Colonic mucosa (tissue), 4 donors: ENCODE results near the gene ZNF17. TPM values are rescaled to one million over a fixed set of nuclear protein-coding genes. Genes with fewer than 3 reads are reported as not detected.

Experiments
- DNase-seq: peaks from one replicate; pipeline ENCODE4 v3.0.0-alpha.2; 2020
- H3K27ac ChIP-seq: fragments of 200-600 bp; one replicate; pipeline ENCODE4 v1.8.0; 2021
- H3K27me3 ChIP-seq: fragments of 200-600 bp; one replicate; pipeline ENCODE4 v1.8.0; 2021
- H3K36me3 ChIP-seq: fragments of 200-600 bp; one replicate; pipeline ENCODE4 v1.8.0; 2021
- H3K4me1 ChIP-seq: fragments of 200-600 bp; one replicate; pipeline ENCODE4 v1.8.0; 2021; ENCODE audit warnings: mild to moderate bottlenecking
- H3K4me3 ChIP-seq: fragments of 200-600 bp; one replicate; pipeline ENCODE4 v1.8.0; 2021
- H3K9ac ChIP-seq, 2 donors: one replicate each; pipeline ENCODE4 v1.7.0; 2013; ENCODE audit warnings: control low read depth in 2 of 2, low read depth in 2 of 2, low read length in 2 of 2
- H3K9me3 ChIP-seq: fragments of 200-600 bp; one replicate; pipeline ENCODE4 v1.8.0; 2021
- intact Hi-C: fragments of 100-400 bp; cut with DNase I; formaldehyde crosslinking; loops from one replicate; pipeline ENCODE4 v1.14.1; 2022
- total RNA-seq, 2 donors: library from RNA; stranded (reverse); fragmentation: NEBNext Ultra II Directional in 1 of 2; extraction: Animal tissue kit (Norgen Biotek cat#: 25700) in 1 of 2; gene quantifications; one replicate each; pipeline ENCODE4 v1.2.1, GENCODE V29; 2021
- TF ChIP-seq, protein P1 (sequence below): fragments of 200-600 bp; IDR thresholded peaks from one replicate; pipeline ENCODE4 v1.8.0; 2022; ENCODE audit warnings: antibody characterized with exemption, mild to moderate bottlenecking
- donor health status: healthy.
- donor health status: DM: no; HTN: no; CAD: no.
- donor health status: DM: no; HTN: no; CAD: no.

The ZNF17 gene
- total RNA-seq, 2 donors from 2014 or later = 6.2 to 6.9 TPM

DNA sequence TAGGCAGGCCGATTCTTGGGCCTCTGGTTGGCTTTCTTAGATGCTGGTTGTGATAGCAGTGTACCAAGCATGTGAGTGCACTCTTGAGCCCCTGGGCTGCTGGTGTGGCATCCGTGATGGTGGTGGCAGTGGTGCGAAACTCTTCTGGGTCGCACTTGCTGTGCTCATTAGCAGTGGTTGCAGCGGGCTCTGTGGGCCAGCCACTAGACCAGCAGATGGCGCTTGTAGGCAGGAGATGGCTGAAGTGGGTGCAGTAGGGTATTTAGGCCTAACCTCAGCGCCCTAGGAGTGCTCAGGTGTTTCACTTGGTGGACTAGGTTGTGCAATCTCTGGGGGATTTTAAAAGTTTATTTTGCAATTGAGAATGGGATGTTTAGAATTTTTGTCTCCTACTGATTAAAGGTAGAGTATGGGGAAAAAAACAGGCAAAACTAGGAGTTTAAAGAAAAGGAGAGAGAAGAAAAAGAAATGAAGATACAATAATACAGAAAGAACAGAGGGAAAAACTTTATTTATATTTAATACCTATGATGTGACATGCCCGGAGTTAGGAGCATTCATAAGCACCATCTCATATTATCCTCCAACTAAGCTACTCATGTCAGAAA, 4.3 kb upstream of the ZNF17 start:
- Histone ChIP-seq H3K27me3 (no peaks in the 10 kb centered on the region), H3K36me3 (no peaks in the 10 kb centered on the region), H3K4me3 (no peak overlapping the region), H3K9me3 (no peaks in the 10 kb centered on the region), H3K27ac (no peak overlapping the region), H3K9ac (no peak overlapping the region), H3K4me1 (peaks cover 1% of the 10 kb centered on the region)
- intact Hi-C loops = no loop called here
- peak; percentile 67 for DNase-seq
- TF ChIP-seq, protein P1, sequence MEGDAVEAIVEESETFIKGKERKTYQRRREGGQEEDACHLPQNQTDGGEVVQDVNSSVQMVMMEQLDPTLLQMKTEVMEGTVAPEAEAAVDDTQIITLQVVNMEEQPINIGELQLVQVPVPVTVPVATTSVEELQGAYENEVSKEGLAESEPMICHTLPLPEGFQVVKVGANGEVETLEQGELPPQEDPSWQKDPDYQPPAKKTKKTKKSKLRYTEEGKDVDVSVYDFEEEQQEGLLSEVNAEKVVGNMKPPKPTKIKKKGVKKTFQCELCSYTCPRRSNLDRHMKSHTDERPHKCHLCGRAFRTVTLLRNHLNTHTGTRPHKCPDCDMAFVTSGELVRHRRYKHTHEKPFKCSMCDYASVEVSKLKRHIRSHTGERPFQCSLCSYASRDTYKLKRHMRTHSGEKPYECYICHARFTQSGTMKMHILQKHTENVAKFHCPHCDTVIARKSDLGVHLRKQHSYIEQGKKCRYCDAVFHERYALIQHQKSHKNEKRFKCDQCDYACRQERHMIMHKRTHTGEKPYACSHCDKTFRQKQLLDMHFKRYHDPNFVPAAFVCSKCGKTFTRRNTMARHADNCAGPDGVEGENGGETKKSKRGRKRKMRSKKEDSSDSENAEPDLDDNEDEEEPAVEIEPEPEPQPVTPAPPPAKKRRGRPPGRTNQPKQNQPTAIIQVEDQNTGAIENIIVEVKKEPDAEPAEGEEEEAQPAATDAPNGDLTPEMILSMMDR = no peak

DNA sequence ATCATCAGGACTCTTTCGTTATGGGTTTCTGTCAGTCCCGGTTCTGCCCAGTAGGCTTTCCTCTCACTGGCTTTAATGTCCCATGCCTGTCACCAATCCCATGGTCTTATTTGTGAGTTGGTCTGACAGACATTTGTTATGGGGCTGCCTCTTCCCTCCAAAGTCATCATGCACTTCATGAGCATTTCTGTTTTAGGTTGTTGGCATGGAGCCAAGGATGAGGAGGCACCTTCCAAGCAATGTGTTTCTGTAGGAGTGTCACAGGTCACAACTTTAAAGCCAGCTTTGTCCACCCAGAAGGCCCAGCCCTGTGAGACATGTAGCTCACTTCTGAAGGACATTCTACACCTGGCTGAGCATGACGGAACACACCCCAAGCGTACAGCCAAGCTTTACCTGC, 8.5 kb downstream of the ZNF17 start:
- DNase-seq = no peak
- Histone ChIP-seq H3K36me3 (peaks cover 12% of the 10 kb centered on the region), H3K9me3 (peaks cover 11% of the 10 kb centered on the region), H3K27ac (no peak overlapping the region), H3K4me1 (no peaks in the 10 kb centered on the region), H3K4me3 (no peak overlapping the region), H3K9ac (no peak overlapping the region), H3K27me3 (no peaks in the 10 kb centered on the region)
- intact Hi-C loops = no loop called here
- TF ChIP-seq, protein P1 = no peak

DNA sequence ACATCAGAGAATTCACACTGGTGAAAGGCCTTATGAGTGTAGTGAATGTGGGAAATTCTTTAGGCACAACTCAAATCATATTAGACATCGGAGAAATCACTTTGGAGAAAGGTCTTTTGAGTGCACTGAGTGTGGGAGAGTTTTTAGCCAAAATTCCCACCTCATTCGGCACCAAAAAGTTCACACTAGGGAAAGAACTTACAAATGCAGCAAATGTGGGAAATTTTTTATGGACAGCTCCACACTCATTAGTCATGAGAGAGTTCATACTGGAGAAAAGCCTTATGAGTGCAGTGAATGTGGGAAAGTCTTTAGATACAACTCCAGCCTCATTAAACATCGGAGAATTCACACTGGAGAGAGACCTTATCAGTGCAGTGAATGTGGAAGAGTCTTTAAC, 10.1 kb downstream of the ZNF17 start:
- Histone ChIP-seq H3K36me3 (peaks cover 12% of the 10 kb centered on the region), H3K9me3 (peaks cover 13% of the 10 kb centered on the region), H3K27me3 (no peaks in the 10 kb centered on the region), H3K27ac (no peak overlapping the region), H3K4me3 (no peak overlapping the region), H3K9ac (no peak overlapping the region), H3K4me1 (no peaks in the 10 kb centered on the region)
- no peak for DNase-seq
- intact Hi-C loops = no loop called here
- TF ChIP-seq, protein P1 = no peak

DNA sequence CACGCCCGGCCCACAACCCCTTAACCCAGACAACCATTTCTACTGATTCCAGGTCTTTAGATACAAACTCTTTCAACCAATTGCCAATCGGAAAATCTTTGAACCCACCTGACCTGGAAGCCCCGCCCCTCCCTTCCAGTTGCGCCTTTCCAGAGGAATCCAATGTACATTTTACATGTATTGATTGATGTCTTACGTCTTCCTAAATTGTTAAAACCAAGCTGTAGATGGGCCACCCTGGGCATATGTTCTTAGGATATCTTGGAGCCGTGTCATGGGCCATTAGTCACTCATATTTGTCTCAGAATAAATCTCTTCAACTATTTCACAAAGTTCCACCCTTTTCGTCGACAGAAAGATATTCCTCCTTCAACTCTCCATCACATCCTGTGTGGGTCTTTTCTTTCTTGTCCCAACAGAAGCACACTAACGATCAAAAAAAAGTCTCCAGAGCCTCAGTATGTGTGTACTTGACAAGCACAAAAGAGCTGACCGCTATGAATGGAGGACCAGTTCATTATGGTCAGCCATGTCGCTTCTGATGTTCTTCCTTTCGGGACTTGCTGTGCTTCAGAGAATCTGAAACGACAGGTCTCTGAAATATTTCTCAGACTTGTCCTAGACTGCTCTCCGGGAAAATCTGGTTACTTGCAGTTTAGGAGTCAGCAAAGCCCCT, 23.6 kb downstream of the ZNF17 start:
- Histone ChIP-seq H3K4me3 (peak overlapping the region; percentile 85), H3K9me3 (no peaks in the 10 kb centered on the region), H3K36me3 (no peaks in the 10 kb centered on the region), H3K27ac (peak overlapping the region; percentile 60), H3K9ac (peak overlapping the region in 1 of 2 donors; percentile 73), H3K4me1 (no peaks in the 10 kb centered on the region), H3K27me3 (no peaks in the 10 kb centered on the region)
- no peak for DNase-seq
- intact Hi-C loops = no loop called here
- TF ChIP-seq, protein P1 = no peak

DNA sequence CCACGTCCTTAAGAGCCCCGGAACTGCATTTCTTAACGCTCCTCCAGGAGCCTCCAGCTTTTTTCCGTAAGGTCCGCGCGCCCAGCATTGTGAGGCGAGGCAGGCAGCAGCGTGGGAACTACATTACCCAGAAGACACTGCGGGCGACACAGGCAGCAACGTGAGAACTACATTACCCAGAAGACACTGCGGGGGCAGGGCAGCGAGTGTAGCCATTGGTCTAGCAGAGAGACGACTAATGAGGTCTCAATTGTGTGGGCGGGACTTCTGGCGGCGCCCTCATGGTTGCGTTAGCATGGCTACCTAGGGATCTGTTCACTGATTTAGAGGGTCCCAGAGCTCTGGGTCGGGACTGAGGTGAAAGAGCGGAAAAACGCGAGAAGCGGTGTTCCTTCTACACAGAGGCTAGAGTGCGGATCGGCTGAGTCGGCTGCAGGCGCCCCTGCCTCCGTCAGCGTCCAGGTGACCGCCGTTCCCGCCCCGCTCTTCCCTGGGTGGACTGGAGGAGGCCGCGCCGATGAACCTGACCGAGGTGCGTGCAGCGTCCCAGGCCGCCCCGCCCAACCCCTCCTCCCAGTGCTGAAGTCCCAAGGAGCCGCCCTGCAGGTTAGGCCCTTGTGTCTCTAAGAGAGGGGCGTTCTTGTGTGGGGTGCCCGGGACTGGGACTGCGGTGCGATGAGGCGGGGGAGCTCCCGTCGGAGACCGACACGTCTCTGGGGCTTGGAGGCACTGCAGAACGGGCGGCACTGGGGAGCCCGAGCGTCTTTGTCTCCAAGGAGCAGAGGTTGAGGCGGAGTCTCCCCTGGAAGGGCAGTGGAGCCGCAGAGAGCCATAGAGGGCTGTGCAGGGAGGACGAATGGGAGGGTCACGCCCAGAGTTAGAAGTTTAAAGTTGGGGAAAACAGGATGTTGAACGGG, 24.4 kb downstream of the ZNF17 start, which contains the start of gene ZNF749:
ZNF749 (plus strand) TSS at position 264 of the 917 bp plus-strand sequence; CDS start at position 518, 254 bp downstream.
- TF ChIP-seq, protein P1 = no peak
- H3K27me3 ChIP-seq = no peaks in the 10 kb centered on the region
- no peaks in the 10 kb centered on the region for H3K4me1 ChIP-seq
- intact Hi-C loops = no loop called here
- H3K9ac ChIP-seq = peak within 1 kb of the TSS; percentile 73 to 82
- H3K27ac ChIP-seq = peak within 1 kb of the TSS; percentile 60
- peak within 1 kb of the TSS; percentile 85 for H3K4me3 ChIP-seq
- no peaks in the 10 kb centered on the region for H3K9me3 ChIP-seq
- H3K36me3 ChIP-seq = no peaks in the 10 kb centered on the region
- peak; percentile 99 for DNase-seq
